Ovary (tissue), 3 donors: ENCODE data around the gene SGCE.

Experiments used
- POLR2A ChIP-seq: fragments of 450-650 bp; IDR thresholded peaks from one replicate; pipeline ENCODE4 v1.6.1; 2017; ENCODE audit warnings: antibody characterized with exemption, mild to moderate bottlenecking, moderate library complexity
- TF ChIP-seq, protein P1 (sequence below), 3 donors: fragments of 450-650 bp in 2 of 3; fragments of 200-600 bp in 1 of 3; IDR thresholded peaks; one replicate each; pipeline versions ENCODE4 v1.5.1 to v1.8.0; 2016 to 2022; ENCODE audit warnings: antibody characterized with exemption in 3 of 3, mild to moderate bottlenecking in 1 of 3
- donor health status: DM: no; HTN: no; CAD: no.

DNA sequence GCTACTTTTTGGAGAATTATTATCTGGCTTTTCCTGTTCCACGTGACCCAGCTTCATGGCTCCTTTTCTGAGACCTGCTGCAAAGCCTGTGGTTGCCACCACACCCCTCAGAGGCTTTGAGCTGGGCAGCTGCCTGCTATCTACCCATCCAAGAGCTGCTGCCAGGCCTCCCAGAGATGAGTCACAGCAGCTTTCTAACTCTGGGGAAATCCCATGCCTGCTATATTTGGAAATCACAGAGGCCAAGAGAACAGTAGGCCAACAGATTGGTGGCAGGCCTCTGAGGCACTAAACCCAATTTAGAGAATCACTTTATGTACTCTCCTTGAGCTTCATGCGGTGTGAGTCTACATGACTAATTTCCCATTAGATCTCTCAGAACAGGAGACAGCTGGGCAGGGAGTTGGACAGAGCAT lies 35.2 kb downstream of the SGCE start:
- TF ChIP-seq, protein P1, sequence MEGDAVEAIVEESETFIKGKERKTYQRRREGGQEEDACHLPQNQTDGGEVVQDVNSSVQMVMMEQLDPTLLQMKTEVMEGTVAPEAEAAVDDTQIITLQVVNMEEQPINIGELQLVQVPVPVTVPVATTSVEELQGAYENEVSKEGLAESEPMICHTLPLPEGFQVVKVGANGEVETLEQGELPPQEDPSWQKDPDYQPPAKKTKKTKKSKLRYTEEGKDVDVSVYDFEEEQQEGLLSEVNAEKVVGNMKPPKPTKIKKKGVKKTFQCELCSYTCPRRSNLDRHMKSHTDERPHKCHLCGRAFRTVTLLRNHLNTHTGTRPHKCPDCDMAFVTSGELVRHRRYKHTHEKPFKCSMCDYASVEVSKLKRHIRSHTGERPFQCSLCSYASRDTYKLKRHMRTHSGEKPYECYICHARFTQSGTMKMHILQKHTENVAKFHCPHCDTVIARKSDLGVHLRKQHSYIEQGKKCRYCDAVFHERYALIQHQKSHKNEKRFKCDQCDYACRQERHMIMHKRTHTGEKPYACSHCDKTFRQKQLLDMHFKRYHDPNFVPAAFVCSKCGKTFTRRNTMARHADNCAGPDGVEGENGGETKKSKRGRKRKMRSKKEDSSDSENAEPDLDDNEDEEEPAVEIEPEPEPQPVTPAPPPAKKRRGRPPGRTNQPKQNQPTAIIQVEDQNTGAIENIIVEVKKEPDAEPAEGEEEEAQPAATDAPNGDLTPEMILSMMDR (IDR thresholded peaks at IDR 0.05), result no peak
- no peak for TF ChIP-seq POLR2A
